Breast epithelium (tissue), 3 donors: ENCODE results near the gene TCP11L2.

Experiments used
- CTCF ChIP-seq, 3 donors: fragments of 450-650 bp; IDR thresholded peaks; one replicate each; pipeline ENCODE4 v1.5.1; 2016 to 2017; ENCODE audit warnings: antibody characterized with exemption in 3 of 3, mild to moderate bottlenecking in 3 of 3, moderate library complexity in 3 of 3
- POLR2A ChIP-seq: fragments of 450-650 bp; IDR thresholded peaks from one replicate; pipeline ENCODE4 v1.6.1; 2016; ENCODE audit warnings: antibody characterized with exemption, mild to moderate bottlenecking, moderate library complexity
- POLR2AphosphoS5 ChIP-seq, 3 donors: sonication (generic); formaldehyde crosslinking; IDR thresholded peaks; one replicate each; pipeline ENCODE4 v1.6.1; 2017; ENCODE audit warnings: antibody characterized with exemption in 3 of 3

DNA sequence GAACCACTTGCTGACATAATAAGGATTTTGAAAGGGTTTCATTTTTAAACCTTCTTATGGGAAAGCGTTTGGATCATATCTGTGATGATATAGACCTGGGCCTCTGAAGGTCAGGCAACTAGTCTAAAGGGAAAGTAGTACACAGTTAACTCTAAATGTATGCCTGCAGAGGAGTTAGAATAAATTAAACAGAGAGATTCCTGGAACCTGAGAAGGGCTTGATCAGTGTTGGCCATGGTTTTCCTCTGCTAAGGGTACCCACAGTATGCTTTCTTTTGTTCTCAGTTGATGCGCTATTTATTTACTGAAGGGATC, 40.6 kb downstream of the TCP11L2 start:
- TF ChIP-seq CTCF (IDR thresholded peaks at IDR 0.05) (no peak), POLR2A (no peak), POLR2AphosphoS5 (IDR thresholded peaks at IDR 0.05) (no peak)
